NCI-H774 (cell line): ENCODE data around the gene PTGR2.
"Not testable (repeated sequence)": the region's sequence is repeated elsewhere in the genome, so short reads cannot be mapped to it uniquely, and the experiment has no call there.

ENCODE experiments used
- DNase-seq: peaks from one replicate; lab custom pipeline; 2025; lab: John Stamatoyannopoulos, UW

Gene PTGR2

DNA sequence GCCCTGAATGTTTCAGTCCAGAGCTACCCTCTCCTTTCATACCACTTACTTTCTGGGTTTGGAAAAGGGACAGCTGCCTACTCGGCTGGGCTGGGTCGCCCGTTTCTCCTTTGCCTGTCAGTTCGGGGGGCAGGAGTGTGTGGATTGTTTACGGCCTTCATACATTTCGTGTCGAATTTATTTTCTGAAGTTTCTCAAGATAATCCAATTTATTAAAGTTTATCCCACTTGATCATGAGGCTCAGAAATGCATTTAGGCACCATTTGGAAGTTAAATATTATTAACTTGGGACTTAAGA, 35.6 kb downstream of the PTGR2 start:
- no peak for DNase-seq

DNA sequence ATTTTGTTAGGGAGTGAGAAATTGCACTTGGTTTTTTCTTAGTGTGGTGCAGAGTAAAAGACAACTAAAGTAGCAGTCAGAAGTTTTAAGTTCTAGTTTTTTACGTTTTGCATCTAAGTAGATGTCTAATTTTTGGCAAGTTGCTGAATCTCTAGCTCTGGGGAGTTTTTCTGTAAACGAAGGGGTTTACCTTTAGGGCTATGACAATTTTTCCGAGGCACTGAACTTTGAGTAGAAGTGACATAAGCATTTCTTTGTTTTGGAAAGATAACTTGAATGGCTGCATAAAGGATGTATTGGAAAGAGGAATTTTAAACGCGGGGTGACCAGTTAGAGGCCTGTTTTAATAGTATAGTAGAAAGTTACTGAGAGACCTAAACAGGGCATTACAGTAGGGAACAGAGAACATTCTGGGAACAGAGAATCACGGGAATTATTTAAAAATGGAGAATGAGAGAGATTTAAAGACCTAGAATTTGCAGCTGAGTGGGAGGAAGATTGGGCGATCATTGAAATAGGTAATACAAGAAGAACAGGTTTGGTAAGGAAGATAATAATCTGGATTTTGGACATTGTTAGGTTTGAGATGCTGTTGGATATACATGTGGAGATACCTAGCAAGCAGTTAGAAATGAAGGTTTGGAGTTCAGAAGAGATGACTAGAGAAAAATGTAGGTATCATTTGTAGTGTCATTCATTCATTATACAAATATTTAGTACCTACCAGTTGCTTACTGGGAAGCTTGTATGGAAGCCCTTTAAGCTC, 36.2 kb downstream of the PTGR2 start:
- no peak for DNase-seq

DNA sequence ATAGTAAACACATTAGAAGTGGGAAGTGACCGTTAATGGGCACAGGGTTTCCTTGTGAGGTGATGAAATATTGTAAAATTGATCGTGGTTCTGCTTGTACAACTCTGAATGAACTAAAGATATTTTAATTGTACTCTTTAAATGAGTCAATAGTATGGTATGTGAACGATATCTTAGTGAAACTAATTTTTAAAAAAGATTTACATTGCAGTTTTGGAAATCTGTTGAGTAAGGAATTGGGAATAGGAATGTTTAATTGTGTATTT, 36.8 kb downstream of the PTGR2 start:
- DNase-seq, result no peak

DNA sequence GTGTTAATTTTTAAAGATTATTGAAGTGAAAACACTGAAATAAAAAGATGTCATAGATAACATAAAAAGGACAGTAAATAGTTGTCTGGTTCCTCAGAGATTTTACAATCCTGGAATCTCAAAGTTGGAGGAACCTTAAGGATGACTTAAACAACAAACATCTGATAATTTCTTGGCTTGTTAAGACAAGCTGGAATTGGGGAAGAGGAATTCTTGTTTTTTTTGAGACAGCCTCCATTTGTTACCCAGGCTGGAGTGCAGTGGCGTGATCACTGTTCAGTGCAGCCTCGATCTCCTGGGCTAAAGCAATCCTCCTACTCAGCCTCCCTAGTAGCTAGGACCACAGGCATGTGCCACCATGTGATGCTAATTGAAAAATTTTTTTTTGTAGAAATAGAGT, 37.3 kb downstream of the PTGR2 start:
- DNase-seq, result no peak

DNA sequence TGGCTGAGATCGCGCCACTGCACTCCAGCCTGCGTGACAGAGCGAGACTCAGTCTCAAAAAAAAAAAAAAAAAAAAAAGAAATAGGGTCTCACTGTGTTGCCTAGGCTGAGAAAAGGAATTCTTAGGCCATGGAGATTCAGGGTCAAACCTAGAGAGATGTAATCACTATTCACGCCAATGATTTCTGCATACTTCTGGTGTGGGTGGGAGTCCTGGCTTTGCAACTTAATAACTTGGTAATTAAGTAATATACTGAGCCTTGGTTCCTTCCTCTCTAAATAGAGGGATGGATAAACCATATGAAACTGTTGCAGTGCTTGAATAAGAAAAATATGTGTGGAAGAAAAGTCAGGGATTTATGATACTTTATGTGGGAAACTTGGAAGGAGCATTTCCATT, 37.7 kb downstream of the PTGR2 start:
- DNase-seq, result no peak

DNA sequence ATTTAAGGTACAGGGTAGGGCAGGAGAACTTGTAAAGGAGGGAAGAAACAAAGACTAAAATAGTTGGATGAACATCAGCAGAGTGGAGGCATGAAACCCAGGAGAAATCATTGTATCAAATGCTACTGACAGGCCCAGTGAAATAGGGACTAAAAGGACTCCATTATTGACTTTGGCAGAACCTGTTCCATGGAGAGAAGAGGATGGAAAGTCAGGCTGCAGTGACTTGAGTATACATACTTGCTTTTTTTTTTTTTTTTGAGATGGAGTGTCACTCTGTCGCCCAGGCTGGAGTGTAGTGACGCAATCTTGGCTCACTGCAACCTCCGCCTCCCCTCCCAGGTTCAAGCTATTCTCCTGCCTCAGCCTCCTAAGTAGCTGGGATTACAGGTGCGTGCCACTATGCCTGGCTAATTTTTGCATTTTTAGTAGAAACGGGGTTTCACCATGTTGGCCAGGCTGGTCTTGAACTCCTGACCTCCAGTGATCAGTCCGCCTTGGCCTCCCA, 42.6 kb downstream of the PTGR2 start:
- not testable (repeated sequence) for DNase-seq

DNA sequence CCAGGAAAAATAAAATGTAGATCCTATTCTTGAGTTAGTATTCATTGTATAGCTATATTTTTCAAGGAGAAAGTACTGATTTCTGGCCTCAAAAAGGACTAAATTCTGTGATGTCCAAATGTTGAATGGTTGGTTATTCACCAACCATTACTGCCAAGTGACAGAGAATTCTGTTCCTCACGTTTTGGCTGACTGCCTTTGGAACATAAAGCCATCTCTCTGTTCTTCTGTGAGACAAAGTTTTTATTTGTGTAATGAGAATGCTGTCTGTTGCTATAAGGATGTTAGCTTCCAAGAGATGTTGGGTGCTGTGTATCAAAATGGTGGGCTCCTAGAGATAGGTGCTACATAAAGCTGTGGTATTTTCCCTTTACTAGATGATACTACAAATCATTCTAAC, 44.3 kb downstream of the PTGR2 start:
- no peak for DNase-seq

DNA sequence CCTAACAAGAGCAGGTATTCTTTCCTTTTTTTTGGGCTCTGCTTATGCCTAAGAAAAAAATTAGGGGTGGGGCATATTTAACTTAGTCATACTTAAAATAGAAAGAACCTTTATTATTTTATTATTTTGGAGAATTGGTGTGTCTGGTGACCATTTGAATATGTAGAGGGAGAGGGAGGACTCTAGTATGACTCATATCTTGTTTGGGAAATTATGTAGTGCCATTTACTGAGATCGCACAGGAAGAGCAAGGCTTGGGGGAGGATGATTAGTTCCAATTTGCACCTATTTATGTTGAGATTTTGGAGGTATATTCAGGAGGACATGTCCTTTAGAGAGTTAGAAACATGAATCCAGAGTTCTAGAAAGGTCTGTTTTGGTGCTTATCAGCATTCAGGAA, 44.9 kb downstream of the PTGR2 start:
- no peak for DNase-seq

DNA sequence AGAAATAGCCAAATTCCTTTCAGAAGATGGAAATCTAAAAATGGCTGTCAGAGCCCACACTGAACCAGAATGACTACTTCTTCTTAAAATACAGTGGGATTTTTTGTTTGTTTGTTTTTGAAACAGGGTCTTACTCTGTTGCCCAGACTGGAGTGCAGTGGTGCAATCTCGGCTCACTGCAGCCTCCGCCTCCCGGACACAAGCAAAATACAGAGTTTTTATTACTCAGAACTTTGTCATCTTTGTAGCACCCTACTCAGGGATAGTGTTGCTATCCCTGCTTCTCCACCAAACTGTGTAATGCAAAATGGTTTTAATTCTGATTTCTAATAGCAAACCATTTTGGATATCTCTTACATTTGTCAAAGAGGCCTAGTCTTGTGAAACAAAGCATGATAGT, 51.4 kb downstream of the PTGR2 start:
- no peak for DNase-seq

DNA sequence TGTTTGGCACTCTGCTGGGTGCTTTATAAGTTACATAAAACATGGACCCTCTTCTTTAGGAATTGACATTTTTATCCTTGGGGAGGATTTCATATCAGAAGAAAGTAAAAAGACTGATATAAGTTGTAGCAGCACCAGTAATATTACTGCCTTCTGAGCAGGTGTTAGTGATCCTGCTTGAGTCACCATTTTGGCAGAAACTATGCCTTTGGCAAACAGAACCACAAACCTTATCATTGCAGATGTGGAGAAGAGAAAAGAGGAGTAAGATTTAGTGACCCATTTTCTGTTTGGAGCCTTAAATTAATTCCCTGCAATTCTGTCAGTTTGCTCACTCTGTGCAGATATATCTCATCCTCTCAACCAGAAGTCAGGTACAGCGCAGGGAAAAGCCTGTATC, 58.0 kb downstream of the PTGR2 start:
- DNase-seq, result no peak

DNA sequence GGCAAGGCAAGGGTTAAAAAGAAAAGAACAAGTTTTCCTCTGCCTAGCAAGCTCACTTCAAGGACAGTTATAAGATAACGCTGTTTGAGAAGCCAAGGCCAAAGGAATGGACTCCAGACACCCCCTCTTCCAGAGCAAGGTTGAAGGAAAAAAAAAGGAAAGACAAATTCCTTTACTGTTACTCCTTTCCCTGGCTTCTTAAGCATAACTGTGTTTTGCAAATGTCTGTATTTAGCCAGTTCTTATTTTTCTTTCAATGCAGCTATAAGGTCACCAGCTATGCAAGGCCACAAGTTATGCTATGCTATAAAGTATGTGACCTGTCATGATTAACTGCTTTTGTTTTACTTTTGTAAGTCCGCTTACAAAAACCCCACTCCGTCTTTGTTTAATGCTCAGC, 61.6 kb downstream of the PTGR2 start:
- DNase-seq, result no peak

DNA sequence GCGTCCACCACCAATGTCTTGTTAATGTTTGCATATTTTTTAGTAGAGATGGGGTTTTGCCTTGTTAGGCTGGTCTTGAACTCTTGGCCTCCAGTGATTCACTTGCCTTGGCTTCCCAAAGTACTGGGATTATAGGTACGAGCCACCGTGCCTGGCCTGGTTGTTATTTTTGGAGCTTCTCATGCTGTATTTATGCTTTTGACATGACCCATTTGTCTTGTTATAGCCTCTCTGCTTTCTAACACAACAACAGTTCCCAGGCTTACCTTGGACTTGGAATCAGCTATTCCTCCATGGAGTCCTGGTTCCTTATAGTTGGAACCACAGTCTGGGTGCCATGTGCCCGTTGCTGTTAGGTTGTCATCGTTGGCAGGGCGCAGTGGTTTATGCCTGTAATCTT, 64.7 kb downstream of the PTGR2 start:
- no peak for DNase-seq

DNA sequence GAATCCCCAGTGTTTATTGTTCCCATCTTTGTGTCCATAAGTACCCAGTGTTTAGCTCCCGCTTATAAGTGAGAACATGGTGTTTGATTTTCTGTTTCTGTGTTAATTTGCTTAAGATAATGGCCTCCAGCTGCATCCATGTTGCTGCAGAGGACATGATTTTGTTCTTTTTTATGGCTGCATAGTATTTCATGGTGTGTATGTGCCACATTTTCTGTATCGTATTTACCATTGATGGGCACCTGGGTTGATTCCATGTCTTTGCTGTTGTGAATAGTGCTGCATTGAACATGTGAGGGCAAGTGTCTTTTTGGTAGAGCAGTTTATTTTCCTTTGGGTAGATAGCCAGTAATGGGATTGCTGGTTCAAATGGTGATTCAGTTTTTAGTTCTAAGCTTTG, 67.8 kb downstream of the PTGR2 start:
- not testable (repeated sequence) for DNase-seq

DNA sequence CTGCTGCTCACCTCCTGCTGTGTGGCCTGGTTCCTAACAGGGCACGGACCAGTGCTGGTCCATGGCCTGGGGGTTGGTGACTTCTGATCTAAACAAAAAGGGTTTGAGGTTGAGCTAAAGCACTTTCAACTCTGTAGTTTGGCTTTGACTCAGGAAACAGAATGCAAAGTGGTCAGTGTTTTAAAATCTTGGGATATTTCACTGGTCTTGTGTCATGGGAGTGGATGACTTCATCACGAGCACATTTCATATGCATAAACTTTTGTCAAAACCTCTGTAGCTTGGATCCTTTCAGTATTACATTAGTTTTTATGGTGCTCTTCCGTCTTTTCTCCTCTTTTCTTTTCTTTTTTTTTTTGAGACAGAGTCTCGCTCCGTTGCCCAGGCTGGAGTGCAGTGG, 72.7 kb downstream of the PTGR2 start:
- no peak for DNase-seq
